ENCODE measurements around the gene RP9.

RP9 gene

GRCh38 chr7:33075818-33076518 is 33.2 kb downstream of the RP9 start:
- TF ChIP-seq TAF1 (IDR thresholded peaks at IDR 0.05; ENCODE audit: borderline replicate concordance, insufficient read depth, low read length) (no peak), SIN3A (IDR thresholded peaks at IDR 0.05; ENCODE audit: borderline replicate concordance, insufficient read depth, low read length) (no peak), POLR2AphosphoS5 (IDR thresholded peaks at IDR 0.05; ENCODE audit: low read depth, low read length) (no peak), FOXP2 (optimal IDR thresholded peaks at IDR 0.05; ENCODE audit: borderline replicate concordance, extremely low read depth, extremely low read length, insufficient read depth) (no peak)

- no peak for TF ChIP-seq TAF1 (IDR thresholded peaks at IDR 0.05; ENCODE audit: borderline replicate concordance, insufficient read depth, low read length)
- no peak for TF ChIP-seq FOXP2 (optimal IDR thresholded peaks at IDR 0.05; ENCODE audit: borderline replicate concordance, extremely low read depth, extremely low read length, insufficient read depth)
- no peak for TF ChIP-seq REST (IDR thresholded peaks at IDR 0.05; ENCODE audit: insufficient read depth in 1 of 2, low read depth in 2 of 2, low read length in 2 of 2)
- no peak for TF ChIP-seq SIN3A (IDR thresholded peaks at IDR 0.05; ENCODE audit: borderline replicate concordance, insufficient read depth, low read length)
- no peak for TF ChIP-seq POLR2AphosphoS5 (IDR thresholded peaks at IDR 0.05; ENCODE audit: low read depth, low read length)
Measured at GRCh38 chr7:33073243-33073642, 36.0 kb downstream of the RP9 start.

- no peak for TF ChIP-seq SIN3A (IDR thresholded peaks at IDR 0.05; ENCODE audit: borderline replicate concordance, insufficient read depth, low read length)
- TF ChIP-seq REST (IDR thresholded peaks at IDR 0.05; ENCODE audit: insufficient read depth in 1 of 2, low read depth in 2 of 2, low read length in 2 of 2): no peak
- TF ChIP-seq TAF1 (IDR thresholded peaks at IDR 0.05; ENCODE audit: borderline replicate concordance, insufficient read depth, low read length): no peak
- no peak for TF ChIP-seq POLR2AphosphoS5 (IDR thresholded peaks at IDR 0.05; ENCODE audit: low read depth, low read length)
- no peak for TF ChIP-seq FOXP2 (optimal IDR thresholded peaks at IDR 0.05; ENCODE audit: borderline replicate concordance, extremely low read depth, extremely low read length, insufficient read depth)
Measured at GRCh38 chr7:33072471-33072870, 36.7 kb downstream of the RP9 start.

- TF ChIP-seq FOXP2 (optimal IDR thresholded peaks at IDR 0.05; ENCODE audit: borderline replicate concordance, extremely low read depth, extremely low read length, insufficient read depth) (no peak), REST (IDR thresholded peaks at IDR 0.05; ENCODE audit: insufficient read depth in 1 of 2, low read depth in 2 of 2, low read length in 2 of 2) (no peak)
Measured at GRCh38 chr7:33070831-33071230, 38.4 kb downstream of the RP9 start.

- no peak for TF ChIP-seq POLR2AphosphoS5 (IDR thresholded peaks at IDR 0.05; ENCODE audit: low read depth, low read length)
Measured at GRCh38 chr7:33070277-33070676, 38.9 kb downstream of the RP9 start.

- TF ChIP-seq REST (IDR thresholded peaks at IDR 0.05; ENCODE audit: insufficient read depth in 1 of 2, low read depth in 2 of 2, low read length in 2 of 2) (no peak), POLR2AphosphoS5 (IDR thresholded peaks at IDR 0.05; ENCODE audit: low read depth, low read length) (no peak), FOXP2 (optimal IDR thresholded peaks at IDR 0.05; ENCODE audit: borderline replicate concordance, extremely low read depth, extremely low read length, insufficient read depth) (no peak), SIN3A (IDR thresholded peaks at IDR 0.05; ENCODE audit: borderline replicate concordance, insufficient read depth, low read length) (no peak), TAF1 (IDR thresholded peaks at IDR 0.05; ENCODE audit: borderline replicate concordance, insufficient read depth, low read length) (no peak)
Measured at GRCh38 chr7:33067921-33068320, 41.3 kb downstream of the RP9 start.

Measured in PFSK-1 (cell line).